Nephron progenitor cell (in vitro differentiated cells): ENCODE data around the gene HSPA4.

Source experiments
- DNase-seq: peaks from one replicate; pipeline ENCODE4 v3.0.0; 2021
- H3K27ac Mint-ChIP-seq: 2 replicates; pipeline ENCODE4 v1.8.0; 2021; ENCODE audit warnings: mild to moderate bottlenecking, moderate library complexity, mixed read lengths
- H3K27me3 Mint-ChIP-seq: 2 replicates; pipeline ENCODE4 v1.8.0; 2021; ENCODE audit warnings: mild to moderate bottlenecking, low read depth, mixed read lengths; ENCODE audit not compliant: poor library complexity
- H3K36me3 Mint-ChIP-seq: 2 replicates; pipeline ENCODE4 v1.8.0; 2021; ENCODE audit warnings: low read depth, mixed read lengths
- H3K4me1 Mint-ChIP-seq: 2 replicates; pipeline ENCODE4 v1.8.0; 2021; ENCODE audit warnings: mixed read lengths
- H3K4me3 Mint-ChIP-seq: 2 replicates; pipeline ENCODE4 v1.8.0; 2021; ENCODE audit warnings: mild to moderate bottlenecking, moderate library complexity, mixed read lengths
- H3K9me3 Mint-ChIP-seq: 2 replicates; pipeline ENCODE4 v1.8.0; 2021; ENCODE audit warnings: mild to moderate bottlenecking, moderate library complexity, mixed read lengths
- TF ChIP-seq, protein P1 (sequence below): fragments of 200-600 bp; sonication (generic); IDR thresholded peaks from 2 replicates; pipeline ENCODE4 v1.5.0; 2021; ENCODE audit warnings: antibody characterized with exemption

The HSPA4 gene

DNA sequence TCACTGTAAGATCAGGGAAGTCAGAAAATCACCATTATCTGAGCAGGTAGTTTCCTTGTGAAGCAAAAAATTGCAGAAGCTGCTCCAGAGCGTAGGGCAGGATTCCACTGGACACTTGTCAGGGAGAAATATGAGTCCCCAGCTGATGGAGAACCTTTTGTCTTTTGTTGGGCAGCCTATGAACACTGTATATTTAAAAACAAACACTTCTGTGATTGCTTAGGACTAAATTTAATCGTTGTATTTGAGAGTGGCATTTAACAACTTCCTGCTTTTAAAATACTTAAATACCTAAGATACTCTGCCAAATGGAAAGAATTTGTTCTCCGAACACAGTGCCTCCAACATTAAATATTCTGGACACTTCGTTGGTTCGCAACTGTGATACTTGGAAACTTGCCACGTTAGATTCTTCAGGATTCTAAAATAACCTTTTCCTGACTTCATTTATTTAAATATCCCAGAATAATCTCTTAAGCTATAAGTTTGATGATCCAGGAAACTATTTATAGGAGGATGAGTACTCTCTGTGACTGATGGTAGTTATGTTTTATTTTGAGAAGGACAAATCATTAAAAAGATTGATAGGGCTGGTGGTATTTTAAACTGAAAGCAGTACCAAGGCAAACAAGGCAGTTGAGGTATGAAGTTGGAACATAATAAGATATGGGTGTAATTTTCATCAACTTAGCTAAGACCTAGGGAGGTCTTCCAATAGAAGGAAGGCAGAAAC, 2.7 kb upstream of the HSPA4 start:
- peaks cover 5% of the 10 kb centered on the region for H3K27me3 Mint-ChIP-seq
- peak overlapping the region; percentile 68 for H3K4me3 Mint-ChIP-seq
- no peak for DNase-seq
- peaks cover 47% of the 10 kb centered on the region for H3K4me1 Mint-ChIP-seq
- peaks cover 5% of the 10 kb centered on the region for H3K36me3 Mint-ChIP-seq
- no peak overlapping the region for H3K27ac Mint-ChIP-seq
- H3K9me3 Mint-ChIP-seq, result no peaks in the 10 kb centered on the region
- TF ChIP-seq, protein P1, sequence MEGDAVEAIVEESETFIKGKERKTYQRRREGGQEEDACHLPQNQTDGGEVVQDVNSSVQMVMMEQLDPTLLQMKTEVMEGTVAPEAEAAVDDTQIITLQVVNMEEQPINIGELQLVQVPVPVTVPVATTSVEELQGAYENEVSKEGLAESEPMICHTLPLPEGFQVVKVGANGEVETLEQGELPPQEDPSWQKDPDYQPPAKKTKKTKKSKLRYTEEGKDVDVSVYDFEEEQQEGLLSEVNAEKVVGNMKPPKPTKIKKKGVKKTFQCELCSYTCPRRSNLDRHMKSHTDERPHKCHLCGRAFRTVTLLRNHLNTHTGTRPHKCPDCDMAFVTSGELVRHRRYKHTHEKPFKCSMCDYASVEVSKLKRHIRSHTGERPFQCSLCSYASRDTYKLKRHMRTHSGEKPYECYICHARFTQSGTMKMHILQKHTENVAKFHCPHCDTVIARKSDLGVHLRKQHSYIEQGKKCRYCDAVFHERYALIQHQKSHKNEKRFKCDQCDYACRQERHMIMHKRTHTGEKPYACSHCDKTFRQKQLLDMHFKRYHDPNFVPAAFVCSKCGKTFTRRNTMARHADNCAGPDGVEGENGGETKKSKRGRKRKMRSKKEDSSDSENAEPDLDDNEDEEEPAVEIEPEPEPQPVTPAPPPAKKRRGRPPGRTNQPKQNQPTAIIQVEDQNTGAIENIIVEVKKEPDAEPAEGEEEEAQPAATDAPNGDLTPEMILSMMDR, result no peak

DNA sequence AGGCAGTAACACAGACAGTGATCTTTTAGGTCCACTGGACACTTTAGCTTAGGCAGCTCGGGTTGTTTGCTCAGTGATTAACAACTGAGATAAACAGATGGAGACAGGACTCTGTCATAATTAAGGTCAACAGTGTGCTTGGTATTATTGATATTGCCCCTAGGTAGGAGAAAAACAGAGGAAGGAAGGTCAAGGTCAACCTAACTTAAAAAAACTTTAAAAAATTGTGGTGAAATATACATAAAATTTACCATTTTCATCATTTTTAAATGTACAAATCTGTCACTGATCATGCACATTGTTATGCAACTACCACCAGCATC, 2.1 kb upstream of the HSPA4 start:
- DNase-seq, result no peak
- peak overlapping the region; percentile 68 for H3K4me3 Mint-ChIP-seq
- H3K27ac Mint-ChIP-seq, result peak overlapping the region; percentile 14
- H3K9me3 Mint-ChIP-seq, result peaks cover under 1% of the 10 kb centered on the region
- H3K27me3 Mint-ChIP-seq, result peaks cover 5% of the 10 kb centered on the region
- H3K4me1 Mint-ChIP-seq, result peaks cover 51% of the 10 kb centered on the region
- H3K36me3 Mint-ChIP-seq, result peaks cover 10% of the 10 kb centered on the region
- TF ChIP-seq, protein P1, result no peak

DNA sequence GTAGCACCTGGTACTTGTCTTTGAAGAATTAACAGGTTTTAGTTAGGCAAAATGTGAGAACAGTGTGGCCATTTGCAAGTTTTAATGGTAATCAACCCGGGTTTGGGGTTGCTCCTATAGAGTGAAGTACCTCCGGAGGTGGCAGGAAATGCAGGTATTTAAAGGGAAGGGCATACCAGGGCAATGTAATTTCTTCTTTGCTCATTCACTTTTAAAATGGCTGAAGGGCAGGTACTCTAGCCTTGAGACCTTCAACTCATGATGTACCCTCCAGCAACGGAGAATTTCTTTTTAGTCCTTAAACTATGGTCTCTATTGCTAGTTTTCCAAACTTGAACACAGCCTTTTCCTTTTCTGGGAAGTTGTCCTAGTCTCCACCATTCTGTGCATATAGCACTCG, 1.3 kb upstream of the HSPA4 start:
- TF ChIP-seq, protein P1, result no peak
- peaks cover 5% of the 10 kb centered on the region for H3K27me3 Mint-ChIP-seq
- H3K9me3 Mint-ChIP-seq, result peaks cover 4% of the 10 kb centered on the region
- no peak for DNase-seq
- H3K4me3 Mint-ChIP-seq, result peak overlapping the region; percentile 92
- peaks cover 18% of the 10 kb centered on the region for H3K36me3 Mint-ChIP-seq
- H3K4me1 Mint-ChIP-seq, result peaks cover 58% of the 10 kb centered on the region
- H3K27ac Mint-ChIP-seq, result peak overlapping the region; percentile 100

DNA sequence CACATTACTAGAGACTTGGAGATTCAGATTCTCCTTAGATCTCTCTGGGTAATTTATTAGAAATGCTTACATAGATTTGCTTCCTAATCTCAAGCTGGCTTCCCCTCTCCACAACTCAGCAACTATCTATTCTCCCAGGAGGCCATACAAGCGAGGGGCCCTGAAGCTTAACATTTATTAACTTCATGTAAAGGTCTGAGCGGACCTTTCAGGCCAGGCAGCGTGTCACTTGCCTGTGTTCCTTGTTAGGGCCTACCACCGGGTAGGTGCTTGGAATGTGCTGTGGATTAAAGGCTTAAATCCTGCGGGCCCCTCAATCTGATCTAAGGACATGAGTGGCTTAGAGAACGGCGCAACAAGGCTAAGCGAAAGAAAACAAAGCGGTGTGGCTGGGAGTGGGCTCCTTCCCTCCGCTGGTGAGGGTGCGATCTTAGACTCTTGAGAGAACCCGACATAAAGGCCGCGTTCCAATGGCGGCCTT, 712 bp upstream of the HSPA4 start:
- Mint-ChIP-seq H3K27me3 (peaks cover 5% of the 10 kb centered on the region), H3K4me3 (peak overlapping the region; percentile 92), H3K4me1 (peaks cover 59% of the 10 kb centered on the region), H3K36me3 (peaks cover 24% of the 10 kb centered on the region), H3K9me3 (peaks cover 4% of the 10 kb centered on the region), H3K27ac (peak overlapping the region; percentile 100)
- DNase-seq, result no peak
- TF ChIP-seq, protein P1, result no peak

DNA sequence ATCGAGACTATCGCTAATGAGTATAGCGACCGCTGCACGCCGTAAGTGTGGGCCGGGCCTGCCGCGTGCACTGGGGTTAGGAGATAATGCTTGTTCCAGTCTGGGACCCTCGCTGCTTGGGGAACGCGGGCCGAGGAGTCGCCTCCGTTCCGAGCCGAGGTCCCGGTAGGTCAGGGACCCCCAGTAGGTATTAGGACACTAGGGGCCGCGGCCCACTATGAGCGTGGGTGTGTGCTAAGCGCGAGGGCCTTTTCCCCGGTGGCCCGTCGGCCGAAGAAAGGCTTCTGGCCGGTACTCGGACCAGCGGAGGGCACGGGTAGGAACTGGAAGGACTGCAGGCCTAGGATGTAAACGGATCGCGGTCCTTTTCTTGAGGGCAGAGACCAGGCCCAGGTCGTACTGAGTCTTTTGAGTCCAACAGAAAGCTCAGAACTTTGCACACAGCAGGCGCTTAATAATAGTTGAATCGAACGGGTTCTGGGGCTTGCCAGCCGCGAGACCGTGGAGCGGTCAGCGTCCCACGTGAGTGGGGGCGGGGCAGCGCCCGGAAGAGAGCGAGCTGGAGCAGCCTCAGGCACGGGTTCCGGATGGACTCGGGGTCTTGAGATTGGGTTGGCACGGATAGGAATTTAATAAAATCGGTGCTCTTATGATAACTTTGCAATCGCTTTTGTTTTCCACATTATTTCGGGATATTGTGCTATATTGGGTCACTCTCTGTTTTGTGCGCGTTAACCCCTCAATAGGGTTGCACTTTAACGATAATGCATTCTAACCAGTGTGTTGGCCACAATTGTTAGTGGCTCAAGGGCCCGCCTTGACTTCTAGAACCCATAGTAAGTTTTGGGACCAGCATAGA, 733 bp downstream of the HSPA4 start:
- TF ChIP-seq, protein P1, result no peak
- Mint-ChIP-seq H3K9me3 (peaks cover 4% of the 10 kb centered on the region), H3K4me3 (peak overlapping the region; percentile 92), H3K36me3 (peaks cover 30% of the 10 kb centered on the region), H3K27me3 (peaks cover 5% of the 10 kb centered on the region), H3K27ac (peak overlapping the region; percentile 100), H3K4me1 (peaks cover 56% of the 10 kb centered on the region)
- DNase-seq, result peak; percentile 64
